D721Med (cell line): ENCODE measurements around the gene ADH1B.
"Not testable (repeated sequence)": the region's sequence is repeated elsewhere in the genome, so short reads cannot be mapped to it uniquely, and the experiment has no call there.

Source experiments
- DNase-seq: peaks from one replicate; pipeline ENCODE4 v3.0.0; 2011; ENCODE audit warnings: low spot score; ENCODE audit not compliant: insufficient read length
- FAIRE-seq: peaks from 2 replicates; lab custom pipeline; 2011; peaks lifted over from hg19 to GRCh38; lab: Jason Lieb, UNC
- TF ChIP-seq, protein P1 (sequence below): IDR thresholded peaks from 2 replicates; pipeline ENCODE4 v1.5.1; 2012; ENCODE audit warnings: mild to moderate bottlenecking, control low read depth; ENCODE audit not compliant: insufficient read depth; ENCODE audit errors: missing control alignments

ADH1B gene

DNA sequence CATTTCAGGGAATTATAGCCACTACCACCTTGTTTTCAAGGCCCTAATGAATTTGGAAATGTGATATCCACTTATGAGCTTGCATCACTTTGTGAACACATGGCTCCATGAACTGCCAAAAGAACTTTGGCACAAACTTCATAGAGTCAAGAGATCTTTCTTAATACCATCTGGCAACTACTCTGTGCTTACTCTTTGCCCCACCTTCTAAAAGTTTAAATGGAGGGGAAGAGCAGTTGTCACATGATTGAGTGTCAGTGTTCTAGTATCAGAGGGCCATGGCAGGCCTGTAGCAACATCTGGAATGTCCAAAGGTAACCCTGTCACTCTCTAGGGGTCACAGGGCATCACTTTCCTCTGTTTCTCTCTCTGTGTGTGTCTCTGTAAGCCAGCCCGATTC lies 2.6 kb upstream of the ADH1B start:
- TF ChIP-seq, protein P1, sequence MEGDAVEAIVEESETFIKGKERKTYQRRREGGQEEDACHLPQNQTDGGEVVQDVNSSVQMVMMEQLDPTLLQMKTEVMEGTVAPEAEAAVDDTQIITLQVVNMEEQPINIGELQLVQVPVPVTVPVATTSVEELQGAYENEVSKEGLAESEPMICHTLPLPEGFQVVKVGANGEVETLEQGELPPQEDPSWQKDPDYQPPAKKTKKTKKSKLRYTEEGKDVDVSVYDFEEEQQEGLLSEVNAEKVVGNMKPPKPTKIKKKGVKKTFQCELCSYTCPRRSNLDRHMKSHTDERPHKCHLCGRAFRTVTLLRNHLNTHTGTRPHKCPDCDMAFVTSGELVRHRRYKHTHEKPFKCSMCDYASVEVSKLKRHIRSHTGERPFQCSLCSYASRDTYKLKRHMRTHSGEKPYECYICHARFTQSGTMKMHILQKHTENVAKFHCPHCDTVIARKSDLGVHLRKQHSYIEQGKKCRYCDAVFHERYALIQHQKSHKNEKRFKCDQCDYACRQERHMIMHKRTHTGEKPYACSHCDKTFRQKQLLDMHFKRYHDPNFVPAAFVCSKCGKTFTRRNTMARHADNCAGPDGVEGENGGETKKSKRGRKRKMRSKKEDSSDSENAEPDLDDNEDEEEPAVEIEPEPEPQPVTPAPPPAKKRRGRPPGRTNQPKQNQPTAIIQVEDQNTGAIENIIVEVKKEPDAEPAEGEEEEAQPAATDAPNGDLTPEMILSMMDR: no peak
- FAIRE-seq: no peak
- no peak for DNase-seq

DNA sequence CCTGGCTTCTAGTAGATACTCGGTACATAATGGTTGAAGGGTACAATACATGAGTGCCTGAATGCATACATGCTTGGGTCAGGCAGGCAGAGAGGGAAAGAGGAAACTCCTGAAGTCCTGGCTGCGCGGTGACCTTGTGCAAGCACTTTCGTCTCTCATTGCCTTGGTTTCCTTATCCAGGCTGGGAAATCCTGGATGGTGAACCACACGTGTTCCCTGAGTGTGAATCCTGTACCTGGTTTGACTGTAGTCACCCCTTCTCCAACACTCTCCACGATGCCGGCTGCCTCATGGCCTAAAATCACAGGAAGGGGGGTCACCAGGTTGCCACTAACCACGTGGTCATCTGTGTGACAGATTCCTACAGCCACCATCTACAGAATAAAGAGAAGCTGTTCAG lies 3.4 kb downstream of the ADH1B start:
- not testable (repeated sequence) for FAIRE-seq

DNA sequence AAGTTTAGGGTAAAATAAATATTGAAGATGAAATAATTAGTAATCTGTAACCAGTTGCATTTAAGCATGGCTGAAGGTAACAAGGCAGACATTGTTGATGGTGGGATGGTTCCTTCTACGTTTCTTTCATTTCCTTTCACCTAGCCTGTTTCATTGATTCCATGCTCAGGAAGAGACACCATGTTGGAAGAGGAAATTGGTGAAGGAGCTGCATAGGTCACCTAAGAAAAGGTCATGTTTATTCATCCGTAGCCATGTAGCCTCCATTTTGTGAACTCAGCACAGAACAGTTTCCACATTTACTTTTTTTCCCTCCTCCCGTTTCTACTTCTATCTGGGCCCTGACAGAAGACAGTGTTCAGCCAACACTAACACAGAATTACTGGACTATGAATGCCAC lies 3.8 kb downstream of the ADH1B start:
- no peak for DNase-seq
- no peak for FAIRE-seq
- TF ChIP-seq, protein P1: no peak

More for the DNA sequence above, 3.4 kb downstream of the ADH1B start:
- DNase-seq: not testable (repeated sequence)

DNA sequence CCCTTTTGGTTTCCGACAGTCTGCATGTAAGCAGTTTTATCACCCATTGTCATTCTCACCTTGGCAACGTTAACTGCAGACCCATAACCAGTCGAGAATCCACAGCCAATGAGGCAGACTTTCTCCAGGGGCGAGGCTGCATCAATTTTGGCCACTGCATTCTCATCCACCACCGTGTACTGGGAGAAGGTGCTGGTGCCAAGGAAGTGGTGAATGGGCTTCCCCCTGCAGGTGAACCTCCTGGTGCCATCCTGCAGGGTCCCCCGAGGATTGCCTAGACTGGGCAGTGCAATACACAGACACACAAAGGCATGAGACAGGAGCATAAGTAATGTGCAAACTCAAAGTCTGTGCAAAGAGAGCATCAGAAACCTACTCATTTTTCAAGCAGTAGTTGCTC lies 5.4 kb downstream of the ADH1B start:
- FAIRE-seq (no peak), DNase-seq (no peak)
- TF ChIP-seq, protein P1: no peak

DNA sequence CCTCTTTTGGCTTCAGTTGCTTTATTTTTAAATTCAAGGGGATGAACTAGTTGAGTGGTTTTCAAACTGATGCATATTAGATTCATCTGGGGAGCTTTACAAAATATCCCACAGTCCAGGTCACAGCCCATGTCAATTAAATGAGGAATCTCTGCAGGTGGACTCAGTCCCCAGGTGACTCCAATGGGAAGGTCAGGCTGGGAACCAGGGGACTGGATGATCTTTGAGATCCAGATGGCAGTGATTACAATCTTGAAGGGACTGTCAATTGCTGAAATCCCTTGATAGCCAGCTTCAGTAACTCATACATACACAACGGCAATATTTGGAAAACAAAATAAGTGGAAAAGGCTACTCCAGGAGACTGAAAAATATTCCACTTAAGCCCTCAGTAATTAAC lies 7.0 kb downstream of the ADH1B start:
- FAIRE-seq: no peak
- TF ChIP-seq, protein P1: no peak

DNA sequence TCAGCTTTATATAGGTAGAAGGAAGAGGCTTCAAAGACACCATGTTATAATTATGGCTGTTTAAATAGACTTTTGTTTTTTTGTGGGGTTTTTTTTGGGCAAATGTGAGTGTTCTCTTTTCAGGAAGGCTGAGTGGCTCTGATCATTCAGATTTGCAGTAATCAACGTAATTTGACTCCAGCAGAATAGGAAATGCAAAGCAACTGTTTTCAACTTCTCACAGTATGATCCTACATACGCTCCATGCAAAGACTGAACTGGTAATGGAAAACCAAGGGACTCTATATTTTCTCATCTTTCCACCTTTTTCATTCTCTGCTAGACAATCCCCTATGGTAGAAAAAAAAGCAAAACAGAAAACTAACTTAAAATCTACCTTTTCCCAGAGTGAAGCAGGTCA lies 10.8 kb downstream of the ADH1B start:
- no peak for DNase-seq
- TF ChIP-seq, protein P1: no peak
- no peak for FAIRE-seq

More for the DNA sequence above, 7.0 kb downstream of the ADH1B start:
- DNase-seq: no peak

DNA sequence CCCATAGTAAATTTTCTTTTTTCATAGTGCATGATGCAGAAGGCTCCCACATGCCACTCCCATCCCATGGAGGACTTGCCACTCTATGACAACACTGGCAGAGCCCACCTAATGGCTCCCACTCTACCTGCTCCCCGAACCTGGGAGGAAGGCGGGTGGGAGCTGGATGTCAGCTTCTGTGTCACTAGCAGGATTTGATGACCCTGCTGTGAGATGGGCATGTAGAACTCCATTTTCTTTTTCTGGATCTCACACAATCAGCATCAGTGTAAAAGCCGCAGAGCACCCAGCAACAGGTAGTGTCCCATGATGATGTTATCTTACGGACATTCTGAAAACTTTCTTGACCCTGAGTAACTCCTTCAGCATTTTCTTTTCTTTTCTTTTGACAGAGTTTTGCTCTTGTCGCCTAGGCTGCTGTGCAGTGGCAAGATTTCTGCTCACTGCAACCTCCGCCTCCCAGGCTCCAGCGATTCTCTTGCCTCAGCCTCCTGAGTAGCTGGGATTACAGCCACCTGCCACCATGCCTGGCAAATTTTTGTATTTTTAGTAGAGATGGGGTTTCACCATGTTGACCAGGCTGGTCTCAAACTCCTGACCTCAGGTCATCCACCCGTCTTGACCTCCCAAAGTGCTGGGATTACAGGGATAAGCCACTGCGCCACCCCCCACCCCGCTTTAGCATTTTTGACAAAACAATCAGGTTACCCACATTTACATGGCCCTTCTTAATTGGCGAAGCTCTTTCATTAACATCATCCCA lies 15.4 kb downstream of the ADH1B start:
- FAIRE-seq: no peak

More for the DNA sequence above, 15.4 kb downstream of the ADH1B start:
- TF ChIP-seq, protein P1: no peak
- no peak for DNase-seq
